ENCODE measurements around the gene METTL22. TPM values are rescaled to one million over a fixed set of nuclear protein-coding genes. Genes with fewer than 3 reads are reported as not detected.

Gene METTL22
- total and polyA plus RNA-seq, 10 donors = 14.8 to 58.8 (median 41.8) TPM

DNA sequence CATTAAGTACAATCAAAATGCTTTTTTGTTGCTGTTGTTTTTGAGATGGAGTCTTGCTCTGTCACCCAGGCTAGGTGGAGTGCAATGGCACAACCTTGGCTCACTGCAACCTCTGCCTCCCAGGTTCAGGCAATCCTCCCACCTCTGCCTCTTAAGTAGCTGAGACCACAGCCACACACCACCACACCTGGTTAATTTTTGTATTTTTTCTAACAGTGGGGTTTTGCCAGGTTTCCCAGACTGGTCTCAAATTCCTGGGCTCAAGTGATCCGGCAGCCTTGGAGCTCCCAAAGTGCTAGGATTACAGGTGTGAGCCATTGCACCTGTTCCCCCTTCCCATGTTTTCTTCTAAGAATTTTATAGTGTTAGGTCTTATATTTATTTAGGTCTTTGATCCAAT lies 48.0 kb downstream of the METTL22 start:
- Histone ChIP-seq H3K27ac (no peak overlapping the region), H3K4me1 (peaks cover 0 to 10% (median 7%) of the 10 kb centered on the region in 6 donors), H3K36me3 (peaks cover 0 to 40% (median 21%) of the 10 kb centered on the region in 6 donors), H3K4me3 (no peak overlapping the region), H3K9me3 (no peaks in the 10 kb centered on the region), H3K27me3 (replicated peaks in 1 of 7) (no peaks in the 10 kb centered on the region)
- no peak for TF ChIP-seq CTCF (IDR thresholded peaks at IDR 0.05 in 8 of 11, conservative IDR thresholded peaks at IDR 0.05 in 3 of 11)
- TF ChIP-seq POLR2A (IDR thresholded peaks at IDR 0.05) = no peak
- TF ChIP-seq POLR2AphosphoS5 (IDR thresholded peaks at IDR 0.05) = no peak
- peak; percentile 4 for DNase-seq
- intact Hi-C loops (cut with DNase I; ENCODE audit: low total_unique reads) = no loop called here
- 87 to 100% (median 94%) methylated on average over 1 of the region's 1 CpG for WGBS, 5 donors

DNA sequence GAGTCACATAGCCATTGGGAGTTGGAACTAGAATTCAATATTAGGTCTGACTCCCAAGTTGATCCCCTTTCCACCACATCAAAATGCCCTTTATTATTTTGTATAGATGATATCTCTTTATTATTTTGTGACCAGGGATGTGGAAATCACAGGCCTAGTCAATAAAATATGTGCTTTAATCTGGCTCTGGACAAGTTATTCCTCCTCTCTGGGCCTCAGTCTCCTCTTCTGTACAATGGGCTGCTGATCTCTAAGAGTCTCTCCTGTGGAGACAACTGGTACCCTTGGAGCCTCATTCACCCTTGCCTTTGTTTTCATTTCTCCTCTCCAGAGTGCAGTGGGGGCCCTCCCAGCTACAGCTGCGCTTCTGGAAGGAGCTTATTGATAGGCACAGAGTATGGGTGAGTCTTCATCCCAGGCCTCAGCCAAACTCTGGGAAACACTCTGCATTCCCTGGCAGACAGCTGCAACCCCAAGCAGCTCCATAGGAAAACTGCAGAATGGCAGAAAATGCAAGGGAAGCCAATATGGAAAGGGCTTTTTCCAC lies 48.6 kb downstream of the METTL22 start:
- Histone ChIP-seq H3K27ac (no peak overlapping the region), H3K9me3 (no peaks in the 10 kb centered on the region), H3K4me1 (peaks cover 0 to 16% (median 12%) of the 10 kb centered on the region in 6 donors), H3K4me3 (no peak overlapping the region), H3K36me3 (peaks cover 0 to 34% (median 16%) of the 10 kb centered on the region in 6 donors), H3K27me3 (replicated peaks in 1 of 7) (no peaks in the 10 kb centered on the region)
- peak; percentile 7 for DNase-seq
- WGBS, 5 donors = 65 to 93% (median 84%) methylated on average over 1 of the region's 1 CpG
- TF ChIP-seq POLR2AphosphoS5 (IDR thresholded peaks at IDR 0.05) = no peak
- TF ChIP-seq POLR2A (IDR thresholded peaks at IDR 0.05) = no peak
- TF ChIP-seq CTCF (IDR thresholded peaks at IDR 0.05 in 8 of 11, conservative IDR thresholded peaks at IDR 0.05 in 3 of 11) = no peak
- intact Hi-C loops (cut with DNase I; ENCODE audit: low total_unique reads) = loop anchor here (10.0 kb wide), 1 partner anchor 115 kb away; no protein-coding TSS in a partner anchor

DNA sequence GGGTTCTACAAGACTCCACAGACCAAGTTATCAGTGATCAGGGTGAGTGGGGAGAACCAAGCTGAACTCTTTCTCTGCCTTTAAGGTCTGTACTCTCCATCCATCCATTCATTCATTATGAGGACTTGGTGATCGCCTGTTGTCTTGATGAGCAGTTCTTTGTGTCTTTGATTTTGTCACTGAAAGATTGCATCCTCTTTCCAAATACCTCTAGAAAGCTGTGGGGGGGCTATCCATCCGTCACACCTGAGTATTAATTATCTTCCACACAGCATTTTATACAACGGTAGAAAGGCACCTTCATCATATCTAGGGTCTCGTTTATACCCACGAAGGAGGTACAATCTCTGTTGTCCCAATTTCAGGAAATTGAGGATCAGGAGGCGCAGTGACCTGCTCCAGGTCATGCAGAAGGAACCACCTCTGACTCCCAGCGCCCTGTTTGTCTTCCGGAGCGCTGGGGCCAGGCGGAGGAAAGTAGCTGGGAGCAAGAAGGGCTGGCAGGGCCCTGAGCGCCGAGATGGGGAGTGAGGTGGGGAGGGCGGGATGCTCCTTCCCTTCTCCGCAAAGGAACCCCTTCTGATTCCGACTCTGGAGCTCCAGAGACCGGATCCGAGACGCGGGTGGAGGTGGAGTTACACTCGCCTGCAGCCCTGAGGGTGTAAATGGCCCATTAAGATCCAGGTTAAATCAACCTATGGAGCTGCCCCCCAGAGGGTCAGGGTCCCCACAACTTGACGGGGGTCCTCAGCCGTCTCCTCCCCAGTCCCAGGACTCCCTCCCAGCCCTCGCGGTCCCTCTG lies 52.3 kb downstream of the METTL22 start:
- intact Hi-C loops (cut with DNase I; ENCODE audit: low total_unique reads) = loop anchor here (10.0 kb wide), 1 partner anchor 111 kb away; no protein-coding TSS in a partner anchor
- no peak for TF ChIP-seq POLR2AphosphoS5 (IDR thresholded peaks at IDR 0.05)
- no peak for TF ChIP-seq CTCF (IDR thresholded peaks at IDR 0.05 in 8 of 11, conservative IDR thresholded peaks at IDR 0.05 in 3 of 11)
- no peak for TF ChIP-seq POLR2A (IDR thresholded peaks at IDR 0.05)
- WGBS, 5 donors = 14 to 21% (median 17%) methylated on average over 20 to 24 of the region's 24 CpGs
- H3K27me3 ChIP-seq (replicated peaks in 1 of 7) = no peaks in the 10 kb centered on the region
- DNase-seq = no peak
- H3K9me3 ChIP-seq = no peaks in the 10 kb centered on the region
- peaks cover 2 to 27% (median 18%) of the 10 kb centered on the region in 6 donors for H3K4me1 ChIP-seq
- no peaks in the 10 kb centered on the region for H3K36me3 ChIP-seq
- H3K27ac ChIP-seq = peak overlapping the region in 4 of 8 donors; percentile 39 to 75 (median 56)
- peak overlapping the region; percentile 50 to 70 (median 62) for H3K4me3 ChIP-seq
